ENCODE results near the gene SRGAP2. TPM values are rescaled to one million over a fixed set of nuclear protein-coding genes. Genes with fewer than 3 reads are reported as not detected.
A peak's percentile ranks its signal among the peaks of the same experiment; 100 is the strongest.
"Not testable (repeated sequence)": the region's sequence is repeated elsewhere in the genome, so short reads cannot be mapped to it uniquely, and the experiment has no call there.

SRGAP2 gene
- total and polyA plus RNA-seq, 9 of the 15 experiments (the other 6 are each of a cell fraction or from before 2014, with no cell fraction given) = 4.1 to 50.7 (median 15.6) TPM

DNA sequence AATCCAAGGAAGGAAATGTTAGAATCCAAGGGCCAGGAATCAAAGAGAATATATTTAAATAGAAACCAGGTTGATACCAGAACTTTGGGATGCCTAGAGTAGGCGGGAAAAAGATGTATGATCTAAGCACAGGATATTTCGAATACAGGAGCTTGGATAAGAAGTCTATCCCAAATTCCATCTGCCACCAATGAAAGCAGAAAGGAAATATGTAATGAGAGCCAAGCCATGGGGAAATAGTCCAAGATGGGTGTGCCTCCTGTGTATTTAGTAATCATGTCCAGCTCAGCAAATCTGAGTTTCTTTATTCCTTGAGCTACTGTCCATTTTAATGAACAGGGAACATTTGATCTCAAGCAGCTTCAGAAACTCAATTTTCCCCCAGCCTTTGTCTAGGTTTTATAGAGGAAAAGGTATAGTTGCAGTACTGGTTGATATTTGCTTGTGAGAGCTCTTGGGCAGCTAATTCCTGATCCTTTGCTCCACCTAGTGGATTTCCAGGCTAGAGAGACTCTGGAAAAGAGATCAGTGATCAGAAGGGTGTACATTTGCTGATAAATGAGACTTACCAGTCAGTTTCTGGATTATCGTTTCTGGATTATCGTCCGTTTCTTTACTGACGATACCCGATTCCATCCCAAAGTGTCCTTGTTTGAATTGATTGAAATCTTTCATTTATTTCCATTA is 29.0 kb upstream of the SRGAP2 start:
- POLR2A ChIA-PET; H3K27me3 ChIP-seq (ENCODE audit: control insufficient read depth in 2 of 2, insufficient read depth in 2 of 2, low read length in 2 of 2); FAIRE-seq; H3K9ac ChIP-seq (ENCODE audit: insufficient read depth in 1 of 2, low read depth in 2 of 2, low read length in 2 of 2); H3K9me1 ChIP-seq (ENCODE audit: control insufficient read depth, insufficient read depth, low read length); H3K36me3 ChIP-seq (ENCODE audit: control insufficient read depth, insufficient read depth, low read length); H3K4me1 ChIP-seq (replicated peaks in 1 of 2; ENCODE audit: control insufficient read depth in 2 of 2, insufficient read depth in 2 of 2, low read length in 2 of 2); BruUV-seq (replicated peaks); intact Hi-C loops (cut with micrococcal nuclease); H3K9me3 ChIP-seq (replicated peaks; ENCODE audit: control insufficient read depth, insufficient read depth, low read depth, low read length); CTCF ChIA-PET (ENCODE audit: low intra/inter-chr PET ratio); H3K4me3 ChIP-seq; H2AFZ ChIP-seq (ENCODE audit: low read depth, low read length); H3K4me2 ChIP-seq (ENCODE audit: insufficient read depth, low read length); H3K79me2 ChIP-seq (ENCODE audit: control insufficient read depth, insufficient read depth, low read length); H3K27ac ChIP-seq (ENCODE audit: extremely low read depth, low read depth, low read length); H4K20me1 ChIP-seq (replicated peaks; ENCODE audit: control insufficient read depth, insufficient read depth, low read length): not testable (repeated sequence)
- peak; percentile 20 to 49; a peak in 3 of 4 replicates for TF ChIP-seq RAD21 (CRISPR knock-in tag; conservative IDR thresholded peaks at IDR 0.05 in 1 of 2, IDR thresholded peaks at IDR 0.05 in 1 of 2)
- TF ChIP-seq, protein P1, sequence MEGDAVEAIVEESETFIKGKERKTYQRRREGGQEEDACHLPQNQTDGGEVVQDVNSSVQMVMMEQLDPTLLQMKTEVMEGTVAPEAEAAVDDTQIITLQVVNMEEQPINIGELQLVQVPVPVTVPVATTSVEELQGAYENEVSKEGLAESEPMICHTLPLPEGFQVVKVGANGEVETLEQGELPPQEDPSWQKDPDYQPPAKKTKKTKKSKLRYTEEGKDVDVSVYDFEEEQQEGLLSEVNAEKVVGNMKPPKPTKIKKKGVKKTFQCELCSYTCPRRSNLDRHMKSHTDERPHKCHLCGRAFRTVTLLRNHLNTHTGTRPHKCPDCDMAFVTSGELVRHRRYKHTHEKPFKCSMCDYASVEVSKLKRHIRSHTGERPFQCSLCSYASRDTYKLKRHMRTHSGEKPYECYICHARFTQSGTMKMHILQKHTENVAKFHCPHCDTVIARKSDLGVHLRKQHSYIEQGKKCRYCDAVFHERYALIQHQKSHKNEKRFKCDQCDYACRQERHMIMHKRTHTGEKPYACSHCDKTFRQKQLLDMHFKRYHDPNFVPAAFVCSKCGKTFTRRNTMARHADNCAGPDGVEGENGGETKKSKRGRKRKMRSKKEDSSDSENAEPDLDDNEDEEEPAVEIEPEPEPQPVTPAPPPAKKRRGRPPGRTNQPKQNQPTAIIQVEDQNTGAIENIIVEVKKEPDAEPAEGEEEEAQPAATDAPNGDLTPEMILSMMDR (IDR thresholded peaks at IDR 0.05 in 2 of 3, conservative IDR thresholded peaks at IDR 0.05 in 1 of 3; ENCODE audit: insufficient read depth in 2 of 3, low read depth in 1 of 3, low read length in 3 of 3) = peak in 1 of 3 experiments; percentile 10; a peak in 1 of 6 replicates
- in situ Hi-C loops (cut with MboI) = loop anchor here (25.0 kb wide), 1 partner anchor 413 kb away; no protein-coding TSS in a partner anchor
- DNase-seq (ENCODE audit: extremely low read depth in 1 of 4, low spot score in 3 of 4) = peak in 1 of 4 experiments; percentile 11
- WGBS (ENCODE audit: insufficient coverage, low coverage, missing lambda C conversion rate) = 74% methylated on average over 5 of the region's 7 CpGs
- peak; percentile 60; the same call in 2 of the 3 replicates for ATAC-seq
